HepG2 (cell line): ENCODE data around the gene SNAPC3. TPM values are rescaled to one million over a fixed set of nuclear protein-coding genes. Genes with fewer than 3 reads are reported as not detected.

Source experiments
- CBX2 ChIP-seq, 2 experiments: fragments of 200-600 bp in 1 of 2; sonication (generic); formaldehyde crosslinking in 1 of 2; IDR thresholded peaks; 2 replicates each; pipeline versions ENCODE4 v1.7.0 to v1.8.1; 2018 to 2022; ENCODE audit warnings: low read depth in 2 of 2, low read length in 1 of 2, mild to moderate bottlenecking in 1 of 2, missing genetic modification reagents in 1 of 2
- ERF ChIP-seq: IDR thresholded peaks from 2 replicates; pipeline ENCODE4 v1.6.1; 2018; ENCODE audit warnings: missing biosample characterization, missing genetic modification reagents
- FOXM1 ChIP-seq: sonication (generic); formaldehyde crosslinking; IDR thresholded peaks from 2 replicates; pipeline ENCODE4 v1.5.0; 2020; ENCODE audit warnings: missing genetic modification reagents
- GATA4 ChIP-seq: sonication (generic); IDR thresholded peaks from 2 replicates; pipeline ENCODE4 v1.6.1; 2016; ENCODE audit warnings: antibody characterized with exemption, low read depth, borderline replicate concordance
- GTF2F1 ChIP-seq: fragments of 150-350 bp; IDR thresholded peaks from 2 replicates; pipeline ENCODE4 v1.6.1; 2014; ENCODE audit warnings: low read length
- MEIS2 ChIP-seq: sonication (generic); formaldehyde crosslinking; IDR thresholded peaks from 2 replicates; pipeline ENCODE4 v1.9.0; 2021; ENCODE audit warnings: mild to moderate bottlenecking, missing genetic modification reagents
- NBN ChIP-seq: fragments of 450-650 bp; conservative IDR thresholded peaks from 2 replicates; pipeline ENCODE4 v1.6.1; 2017
- NFATC3 ChIP-seq: sonication (generic); formaldehyde crosslinking; IDR thresholded peaks from 2 replicates; pipeline ENCODE4 v1.5.1; 2020; ENCODE audit warnings: mild to moderate bottlenecking, missing genetic modification reagents
- SMARCE1 ChIP-seq: fragments of 450-650 bp; IDR thresholded peaks from 2 replicates; pipeline ENCODE4 v1.6.1; 2017; ENCODE audit warnings: borderline replicate concordance
- SP5 ChIP-seq: IDR thresholded peaks from 2 replicates; pipeline ENCODE4 v1.6.1; 2016; ENCODE audit warnings: low read depth, borderline replicate concordance
- TEF ChIP-seq: sonication (generic); formaldehyde crosslinking; IDR thresholded peaks from 2 replicates; pipeline ENCODE4 v1.5.0; 2020; ENCODE audit warnings: missing genetic modification reagents
- ZBTB39 ChIP-seq: sonication (generic); formaldehyde crosslinking; IDR thresholded peaks from 2 replicates; pipeline ENCODE4 v1.5.0; 2020; ENCODE audit warnings: missing genetic modification reagents
- ZNF335 ChIP-seq: sonication (generic); formaldehyde crosslinking; IDR thresholded peaks from 2 replicates; pipeline ENCODE4 v1.4.0; 2020; ENCODE audit warnings: missing genetic modification reagents
- ZNF607 ChIP-seq: sonication (generic); formaldehyde crosslinking; IDR thresholded peaks from 2 replicates; pipeline ENCODE4 v1.5.1; 2020; ENCODE audit warnings: missing genetic modification reagents, mild to moderate bottlenecking, borderline replicate concordance
- ZNF816 ChIP-seq: sonication (generic); formaldehyde crosslinking; IDR thresholded peaks from 2 replicates; pipeline ENCODE4 v1.8.0; 2022; ENCODE audit warnings: missing genetic modification reagents, mild to moderate bottlenecking, borderline replicate concordance
- ZSCAN30 ChIP-seq: sonication (generic); formaldehyde crosslinking; IDR thresholded peaks from 2 replicates; pipeline ENCODE4 v1.5.0; 2020; ENCODE audit warnings: mild to moderate bottlenecking, missing genetic modification reagents
- polyA plus RNA-seq, 8 experiments: library from polyadenylated mRNA; depleted of rRNA in 3 of 8; stranded (reverse) in 7 of 8; unstranded in 1 of 8; fragments of >200 nt; fragmentation: Illumina TruSeq in 4 of 8; extraction: Trizol in 4 of 8; gene quantifications; 2 replicates each; pipeline versions ENCODE4 v1.2.1 to v1.2.3, GENCODE V29; 2011 to 2016; ENCODE audit warnings: low read depth in 4 of 8, missing spikeins in 1 of 8, mixed read lengths in 1 of 8; ENCODE audit not compliant: insufficient read depth in 1 of 8
- total RNA-seq, 5 experiments: library from RNA; depleted of rRNA; stranded (reverse); fragments of >200 nt; fragmentation: Illumina TruSeq; extraction: Trizol; gene quantifications; 2 replicates each; pipeline ENCODE4 v1.2.3, GENCODE V29; 2016; ENCODE audit warnings: low read depth in 1 of 5
- TF ChIP-seq, protein P1 (sequence below): sonication (generic); formaldehyde crosslinking; IDR thresholded peaks from 2 replicates; pipeline ENCODE4 v1.5.0; 2020; ENCODE audit warnings: mild to moderate bottlenecking, missing genetic modification reagents, borderline replicate concordance
- TF ChIP-seq, protein P2 (sequence below): sonication (generic); formaldehyde crosslinking; IDR thresholded peaks from 2 replicates; pipeline ENCODE4 v1.8.0; 2022; ENCODE audit warnings: mild to moderate bottlenecking, missing genetic modification reagents, moderate library complexity
- TF ChIP-seq, protein P3 (sequence below): fragments of 450-650 bp; IDR thresholded peaks from 2 replicates; pipeline ENCODE4 v1.6.1; 2017; ENCODE audit warnings: mild to moderate bottlenecking

The SNAPC3 gene
- total and polyA plus RNA-seq, 2 of the 13 experiments (the other 11 are each of a cell fraction or from before 2014, with no cell fraction given) = 25.6 to 26.0 TPM

DNA sequence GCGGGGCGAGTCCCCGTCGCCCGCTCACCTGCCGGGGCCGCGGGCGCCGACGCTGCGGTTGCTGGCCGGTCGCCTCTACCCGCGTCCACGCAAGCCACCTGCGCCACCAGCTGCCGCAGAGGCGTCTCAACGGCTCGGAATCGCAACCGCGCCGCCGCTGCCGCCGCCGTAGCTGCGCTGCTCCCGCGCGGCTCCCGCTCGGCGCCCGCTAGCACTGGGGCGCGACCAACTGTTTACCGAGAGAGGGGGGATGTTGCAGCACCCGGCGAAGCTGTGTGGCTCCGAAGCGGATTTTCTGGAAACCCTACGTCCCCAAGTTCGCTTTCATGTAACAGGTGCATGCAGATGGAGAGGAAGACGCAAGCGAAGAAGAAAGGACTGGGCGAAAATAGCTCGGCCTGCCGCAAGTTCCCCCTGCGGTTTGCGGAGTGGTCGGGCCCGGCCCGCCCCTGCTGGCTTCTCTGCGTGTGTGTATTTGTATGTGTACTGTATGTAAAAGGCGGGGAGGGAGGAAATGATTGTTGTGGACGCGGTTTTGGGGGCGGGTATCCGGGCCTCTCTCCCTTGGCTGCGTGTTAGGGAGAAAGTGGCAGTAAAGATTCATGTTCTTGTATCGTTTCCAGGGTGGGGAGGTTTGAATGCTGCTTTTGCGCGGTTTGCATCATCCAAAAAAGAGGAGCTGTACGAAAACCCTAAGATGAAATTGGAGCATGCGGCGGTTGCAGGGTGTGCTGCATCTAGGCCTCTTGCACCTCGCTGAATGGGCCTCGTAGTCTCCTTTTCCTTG is 88.3 kb downstream of the SNAPC3 start, which contains the start of gene PSIP1 (continued):
- TF ChIP-seq ZBTB39 (CRISPR knock-in tag) = no peak
- TF ChIP-seq TEF (CRISPR knock-in tag) = no peak
- no peak for TF ChIP-seq FOXM1
- no peak for TF ChIP-seq CBX2 (IDR thresholded peaks at IDR 0.05; ENCODE audit: low read depth, low read length)
- 0 out of 2 replicates have a peak, but pooled peaks have one; percentile 54 for TF ChIP-seq CBX2 (CRISPR knock-in tag; IDR thresholded peaks at IDR 0.05; ENCODE audit: low read depth)
- no peak for TF ChIP-seq GTF2F1
- TF ChIP-seq ZNF607 = peak; percentile 57
- TF ChIP-seq NFATC3 (CRISPR knock-in tag) = no peak
- TF ChIP-seq, protein P1, sequence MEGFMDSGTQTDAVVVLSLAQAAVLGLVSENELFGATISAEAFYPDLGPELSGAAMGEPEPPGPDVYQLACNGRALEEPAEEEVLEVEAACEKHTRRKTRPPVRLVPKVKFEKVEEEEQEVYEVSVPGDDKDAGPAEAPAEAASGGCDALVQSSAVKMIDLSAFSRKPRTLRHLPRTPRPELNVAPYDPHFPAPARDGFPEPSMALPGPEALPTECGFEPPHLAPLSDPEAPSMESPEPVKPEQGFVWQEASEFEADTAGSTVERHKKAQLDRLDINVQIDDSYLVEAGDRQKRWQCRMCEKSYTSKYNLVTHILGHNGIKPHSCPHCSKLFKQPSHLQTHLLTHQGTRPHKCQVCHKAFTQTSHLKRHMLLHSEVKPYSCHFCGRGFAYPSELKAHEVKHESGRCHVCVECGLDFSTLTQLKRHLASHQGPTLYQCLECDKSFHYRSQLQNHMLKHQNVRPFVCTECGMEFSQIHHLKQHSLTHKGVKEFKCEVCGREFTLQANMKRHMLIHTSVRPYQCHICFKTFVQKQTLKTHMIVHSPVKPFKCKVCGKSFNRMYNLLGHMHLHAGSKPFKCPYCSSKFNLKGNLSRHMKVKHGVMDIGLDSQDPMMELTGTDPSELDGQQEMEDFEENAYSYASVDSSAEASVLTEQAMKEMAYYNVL = no peak
- TF ChIP-seq ERF (CRISPR knock-in tag) = peak; percentile 48; the same call in 1 of the 2 replicates
- TF ChIP-seq ZNF816 = no peak
- peak; percentile 26; the same call in 1 of the 2 replicates for TF ChIP-seq GATA4
- no peak for TF ChIP-seq MEIS2 (CRISPR knock-in tag)
- TF ChIP-seq SMARCE1 = no peak
- TF ChIP-seq NBN = no peak
- TF ChIP-seq, protein P2, sequence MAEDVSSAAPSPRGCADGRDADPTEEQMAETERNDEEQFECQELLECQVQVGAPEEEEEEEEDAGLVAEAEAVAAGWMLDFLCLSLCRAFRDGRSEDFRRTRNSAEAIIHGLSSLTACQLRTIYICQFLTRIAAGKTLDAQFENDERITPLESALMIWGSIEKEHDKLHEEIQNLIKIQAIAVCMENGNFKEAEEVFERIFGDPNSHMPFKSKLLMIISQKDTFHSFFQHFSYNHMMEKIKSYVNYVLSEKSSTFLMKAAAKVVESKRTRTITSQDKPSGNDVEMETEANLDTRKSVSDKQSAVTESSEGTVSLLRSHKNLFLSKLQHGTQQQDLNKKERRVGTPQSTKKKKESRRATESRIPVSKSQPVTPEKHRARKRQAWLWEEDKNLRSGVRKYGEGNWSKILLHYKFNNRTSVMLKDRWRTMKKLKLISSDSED (CRISPR knock-in tag) = no peak
- TF ChIP-seq ZSCAN30 = no peak
- TF ChIP-seq SP5 (CRISPR knock-in tag) = peak; percentile 64; the same call in 1 of the 2 replicates
- TF ChIP-seq, protein P3, sequence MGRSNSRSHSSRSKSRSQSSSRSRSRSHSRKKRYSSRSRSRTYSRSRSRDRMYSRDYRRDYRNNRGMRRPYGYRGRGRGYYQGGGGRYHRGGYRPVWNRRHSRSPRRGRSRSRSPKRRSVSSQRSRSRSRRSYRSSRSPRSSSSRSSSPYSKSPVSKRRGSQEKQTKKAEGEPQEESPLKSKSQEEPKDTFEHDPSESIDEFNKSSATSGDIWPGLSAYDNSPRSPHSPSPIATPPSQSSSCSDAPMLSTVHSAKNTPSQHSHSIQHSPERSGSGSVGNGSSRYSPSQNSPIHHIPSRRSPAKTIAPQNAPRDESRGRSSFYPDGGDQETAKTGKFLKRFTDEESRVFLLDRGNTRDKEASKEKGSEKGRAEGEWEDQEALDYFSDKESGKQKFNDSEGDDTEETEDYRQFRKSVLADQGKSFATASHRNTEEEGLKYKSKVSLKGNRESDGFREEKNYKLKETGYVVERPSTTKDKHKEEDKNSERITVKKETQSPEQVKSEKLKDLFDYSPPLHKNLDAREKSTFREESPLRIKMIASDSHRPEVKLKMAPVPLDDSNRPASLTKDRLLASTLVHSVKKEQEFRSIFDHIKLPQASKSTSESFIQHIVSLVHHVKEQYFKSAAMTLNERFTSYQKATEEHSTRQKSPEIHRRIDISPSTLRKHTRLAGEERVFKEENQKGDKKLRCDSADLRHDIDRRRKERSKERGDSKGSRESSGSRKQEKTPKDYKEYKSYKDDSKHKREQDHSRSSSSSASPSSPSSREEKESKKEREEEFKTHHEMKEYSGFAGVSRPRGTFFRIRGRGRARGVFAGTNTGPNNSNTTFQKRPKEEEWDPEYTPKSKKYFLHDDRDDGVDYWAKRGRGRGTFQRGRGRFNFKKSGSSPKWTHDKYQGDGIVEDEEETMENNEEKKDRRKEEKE = no peak
- TF ChIP-seq ZNF335 = no peak
